ENCODE results near the gene DAO. TPM values are rescaled to one million over a fixed set of nuclear protein-coding genes. Genes with fewer than 3 reads are reported as not detected.
"Not testable (repeated sequence)": the region's sequence is repeated elsewhere in the genome, so short reads cannot be mapped to it uniquely, and the experiment has no call there.

Gene DAO
- total RNA-seq, 2 donors from 2014 or later: not detected

GRCh38 chr12:108840605-108841332 is 39.1 kb upstream of the DAO start:
- peak overlapping the region; percentile 98 for H3K27ac Mint-ChIP-seq
- H3K27me3 Mint-ChIP-seq: no peaks in the 10 kb centered on the region
- H3K36me3 Mint-ChIP-seq (ENCODE audit: low read depth): peaks cover 65% of the 10 kb centered on the region
- no peak for ATAC-seq (replicated peaks)
- H3K9me3 Mint-ChIP-seq: no peaks in the 10 kb centered on the region
- peak overlapping the region; percentile 86 for H3K4me3 Mint-ChIP-seq
- H3K4me1 Mint-ChIP-seq: peaks cover 15% of the 10 kb centered on the region

- not testable (repeated sequence) for H3K9me3 Mint-ChIP-seq; H3K27me3 Mint-ChIP-seq; H3K27ac Mint-ChIP-seq; ATAC-seq (replicated peaks); H3K4me3 Mint-ChIP-seq
- peaks cover 71% of the 10 kb centered on the region for H3K36me3 Mint-ChIP-seq (ENCODE audit: low read depth)
- H3K4me1 Mint-ChIP-seq: peaks cover 15% of the 10 kb centered on the region
These were observed 38.1 kb upstream of the DAO start for GRCh38 chr12:108841825-108842224.

GRCh38 chr12:108842361-108842760 is 37.5 kb upstream of the DAO start:
- peaks cover 71% of the 10 kb centered on the region for H3K36me3 Mint-ChIP-seq (ENCODE audit: low read depth)
- H3K27me3 Mint-ChIP-seq: no peaks in the 10 kb centered on the region
- no peaks in the 10 kb centered on the region for H3K9me3 Mint-ChIP-seq
- H3K27ac Mint-ChIP-seq: peak overlapping the region; percentile 58
- H3K4me3 Mint-ChIP-seq: no peak overlapping the region
- peaks cover 10% of the 10 kb centered on the region for H3K4me1 Mint-ChIP-seq
- ATAC-seq (replicated peaks): no peak

GRCh38 chr12:108843187-108843586 is 36.7 kb upstream of the DAO start:
- peak overlapping the region; percentile 58 for H3K27ac Mint-ChIP-seq
- H3K36me3 Mint-ChIP-seq (ENCODE audit: low read depth): peaks cover 74% of the 10 kb centered on the region
- no peak overlapping the region for H3K4me3 Mint-ChIP-seq
- no peaks in the 10 kb centered on the region for H3K9me3 Mint-ChIP-seq
- peaks cover 7% of the 10 kb centered on the region for H3K4me1 Mint-ChIP-seq
- H3K27me3 Mint-ChIP-seq: no peaks in the 10 kb centered on the region
- ATAC-seq (replicated peaks): no peak

- Mint-ChIP-seq H3K36me3 (ENCODE audit: low read depth) (peaks cover 77% of the 10 kb centered on the region), H3K4me1 (no peaks in the 10 kb centered on the region), H3K4me3 (no peak overlapping the region), H3K27ac (no peak overlapping the region), H3K9me3 (no peaks in the 10 kb centered on the region), H3K27me3 (no peaks in the 10 kb centered on the region)
- ATAC-seq (replicated peaks): no peak
These were observed 34.2 kb upstream of the DAO start for GRCh38 chr12:108845696-108846095.

GRCh38 chr12:108846290-108846701 is 33.6 kb upstream of the DAO start:
- H3K27ac Mint-ChIP-seq: no peak overlapping the region
- no peaks in the 10 kb centered on the region for H3K27me3 Mint-ChIP-seq
- H3K36me3 Mint-ChIP-seq (ENCODE audit: low read depth): peaks cover 81% of the 10 kb centered on the region

DNA sequence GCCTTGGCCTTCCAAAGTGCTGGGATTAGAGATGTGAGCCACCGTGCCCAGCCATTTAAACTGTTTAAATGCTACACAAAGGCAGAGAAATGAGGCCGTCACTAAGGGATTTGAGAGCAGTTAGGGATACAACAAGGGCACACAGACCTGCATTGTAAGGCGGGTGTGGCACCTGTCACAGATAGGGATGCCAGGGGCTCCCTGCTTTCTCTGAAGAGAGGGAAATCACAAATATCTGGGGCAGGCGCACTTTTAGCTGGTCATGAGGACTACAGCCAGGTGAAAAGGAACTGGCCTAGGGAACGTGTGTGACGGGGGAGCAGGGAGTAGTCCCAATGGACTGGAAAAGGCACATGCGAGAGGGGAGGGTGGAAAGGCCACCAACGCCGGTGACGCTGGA is 32.2 kb upstream of the DAO start:
- peak overlapping the region; percentile 52 for H3K27ac Mint-ChIP-seq
- no peaks in the 10 kb centered on the region for H3K27me3 Mint-ChIP-seq
- H3K9me3 Mint-ChIP-seq: no peaks in the 10 kb centered on the region
- H3K4me3 Mint-ChIP-seq: no peak overlapping the region
- H3K36me3 Mint-ChIP-seq (ENCODE audit: low read depth): peaks cover 85% of the 10 kb centered on the region
- ATAC-seq (replicated peaks): no peak
- peaks cover 5% of the 10 kb centered on the region for H3K4me1 Mint-ChIP-seq

More at GRCh38 chr12:108846290-108846701, 33.6 kb upstream of the DAO start:
- ATAC-seq (replicated peaks): no peak
- Mint-ChIP-seq H3K9me3 (no peaks in the 10 kb centered on the region), H3K4me1 (no peaks in the 10 kb centered on the region), H3K4me3 (no peak overlapping the region)

- Mint-ChIP-seq H3K4me1 (peaks cover 16% of the 10 kb centered on the region), H3K4me3 (no peak overlapping the region), H3K36me3 (ENCODE audit: low read depth) (peaks cover 86% of the 10 kb centered on the region), H3K27ac (no peak overlapping the region), H3K27me3 (no peaks in the 10 kb centered on the region), H3K9me3 (no peaks in the 10 kb centered on the region)
- no peak for ATAC-seq (replicated peaks)
These were observed 30.2 kb upstream of the DAO start for GRCh38 chr12:108849660-108850059.

GRCh38 chr12:108850854-108851573 is 28.9 kb upstream of the DAO start:
- H3K27me3 Mint-ChIP-seq: no peaks in the 10 kb centered on the region
- H3K27ac Mint-ChIP-seq: peak overlapping the region; percentile 30
- H3K9me3 Mint-ChIP-seq: no peaks in the 10 kb centered on the region
- peaks cover 91% of the 10 kb centered on the region for H3K36me3 Mint-ChIP-seq (ENCODE audit: low read depth)
- no peak overlapping the region for H3K4me3 Mint-ChIP-seq
- H3K4me1 Mint-ChIP-seq: peaks cover 30% of the 10 kb centered on the region
- ATAC-seq (replicated peaks): no peak

- Mint-ChIP-seq H3K9me3 (no peaks in the 10 kb centered on the region), H3K4me1 (peaks cover 31% of the 10 kb centered on the region), H3K27me3 (no peaks in the 10 kb centered on the region), H3K27ac (peak overlapping the region; percentile 99), H3K4me3 (peak overlapping the region; percentile 96), H3K36me3 (ENCODE audit: low read depth) (peaks cover 83% of the 10 kb centered on the region)
- ATAC-seq (replicated peaks): no peak
These were observed 27.1 kb upstream of the DAO start for GRCh38 chr12:108852674-108853309.

- no peak for ATAC-seq (replicated peaks)
- Mint-ChIP-seq H3K4me3 (peak overlapping the region; percentile 96), H3K27ac (peak overlapping the region; percentile 99), H3K27me3 (no peaks in the 10 kb centered on the region), H3K4me1 (peaks cover 31% of the 10 kb centered on the region), H3K9me3 (no peaks in the 10 kb centered on the region), H3K36me3 (ENCODE audit: low read depth) (peaks cover 77% of the 10 kb centered on the region)
These were observed 26.5 kb upstream of the DAO start for GRCh38 chr12:108853426-108853825.

DNA sequence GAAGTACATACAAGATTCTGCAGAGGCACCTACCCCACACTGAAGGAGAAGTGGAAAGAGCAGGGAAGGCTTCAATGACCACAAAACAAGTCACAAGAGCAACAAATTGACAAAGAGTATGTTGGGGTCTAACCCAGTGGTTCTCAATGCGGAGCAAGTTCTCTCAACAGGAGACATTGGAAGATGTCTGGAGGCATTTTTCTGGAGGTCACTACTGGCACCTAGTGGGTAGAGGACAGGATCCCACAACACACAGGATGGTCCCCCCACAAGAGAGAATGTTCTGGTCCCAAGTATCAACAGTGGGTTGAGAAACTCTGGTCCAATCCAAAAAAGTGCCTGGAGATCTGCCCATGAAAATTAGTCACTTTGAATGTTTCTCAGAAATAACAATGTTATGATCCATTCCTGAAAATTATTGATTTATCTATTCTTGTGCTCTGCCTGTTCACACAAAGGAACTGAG is 25.9 kb upstream of the DAO start:
- Mint-ChIP-seq H3K4me1 (peaks cover 32% of the 10 kb centered on the region), H3K4me3 (peak overlapping the region; percentile 96), H3K9me3 (no peaks in the 10 kb centered on the region), H3K36me3 (ENCODE audit: low read depth) (peaks cover 71% of the 10 kb centered on the region), H3K27me3 (no peaks in the 10 kb centered on the region), H3K27ac (peak overlapping the region; percentile 99)
- ATAC-seq (replicated peaks): no peak

GRCh38 chr12:108854451-108855283 is 25.2 kb upstream of the DAO start:
- Mint-ChIP-seq H3K4me3 (peak overlapping the region; percentile 96), H3K27me3 (no peaks in the 10 kb centered on the region), H3K36me3 (ENCODE audit: low read depth) (peaks cover 65% of the 10 kb centered on the region), H3K9me3 (no peaks in the 10 kb centered on the region), H3K4me1 (peaks cover 36% of the 10 kb centered on the region), H3K27ac (peak overlapping the region; percentile 99)
- peak; percentile 27 for ATAC-seq (replicated peaks)
